Calu3 (cell line): ENCODE results near the gene SOS1. TPM values are rescaled to one million over a fixed set of nuclear protein-coding genes. Genes with fewer than 3 reads are reported as not detected.
A peak's percentile ranks its signal among the peaks of the same experiment; 100 is the strongest.

ENCODE experiments used
- BruUV-seq: library from RNA; stranded (reverse); fragments of 400-500 nt; replicated peaks from 2 replicates; lab custom pipeline; 2021; lab: Mats Ljungman, UMichigan
- CTCF ChIA-PET: fragments of 300-600 bp; sonication (Branson Sonifier 250); formaldehyde crosslinking; loops from one replicate; lab custom pipeline; 2022; ENCODE audit warnings: antibody characterized with exemption; lab: Charles Lee
- DNase-seq: peaks from one replicate; pipeline ENCODE4 v3.0.0; 2022
- H3K27ac Mint-ChIP-seq: one replicate; pipeline ENCODE4 v1.8.0; 2022; ENCODE audit warnings: mixed read lengths; ENCODE audit not compliant: unreplicated experiment
- H3K27me3 Mint-ChIP-seq: one replicate; pipeline ENCODE4 v1.8.0; 2022; ENCODE audit warnings: mixed read lengths; ENCODE audit not compliant: unreplicated experiment
- H3K36me3 Mint-ChIP-seq: one replicate; pipeline ENCODE4 v1.8.0; 2022; ENCODE audit warnings: mild to moderate bottlenecking, moderate library complexity, mixed read lengths; ENCODE audit not compliant: insufficient read depth, unreplicated experiment
- H3K4me1 Mint-ChIP-seq: one replicate; pipeline ENCODE4 v1.8.0; 2022; ENCODE audit warnings: mild to moderate bottlenecking, low read depth, mixed read lengths; ENCODE audit not compliant: unreplicated experiment
- H3K4me3 Mint-ChIP-seq: one replicate; pipeline ENCODE4 v1.8.0; 2022; ENCODE audit warnings: mild to moderate bottlenecking, low read depth, moderate library complexity, mixed read lengths; ENCODE audit not compliant: unreplicated experiment
- H3K9me3 Mint-ChIP-seq: one replicate; pipeline ENCODE4 v1.8.0; 2022; ENCODE audit warnings: low read depth, mixed read lengths; ENCODE audit not compliant: unreplicated experiment
- intact Hi-C: fragments of 100-400 bp; cut with micrococcal nuclease; formaldehyde crosslinking; loops from one replicate; pipeline ENCODE4 v1.10.0; 2022; ENCODE audit not compliant: unreplicated experiment
- total RNA-seq: library from RNA; stranded (reverse); gene quantifications from 2 replicates; pipeline ENCODE4 v1.2.3, GENCODE V29; 2022
- TF ChIP-seq, protein P1 (sequence below): fragments of 200-600 bp; IDR thresholded peaks from one replicate; pipeline ENCODE4 v1.8.0; 2022; ENCODE audit warnings: antibody characterized with exemption; ENCODE audit not compliant: unreplicated experiment

The SOS1 gene
- total RNA-seq, 1 experiment from 2014 or later = 40.0 TPM

DNA sequence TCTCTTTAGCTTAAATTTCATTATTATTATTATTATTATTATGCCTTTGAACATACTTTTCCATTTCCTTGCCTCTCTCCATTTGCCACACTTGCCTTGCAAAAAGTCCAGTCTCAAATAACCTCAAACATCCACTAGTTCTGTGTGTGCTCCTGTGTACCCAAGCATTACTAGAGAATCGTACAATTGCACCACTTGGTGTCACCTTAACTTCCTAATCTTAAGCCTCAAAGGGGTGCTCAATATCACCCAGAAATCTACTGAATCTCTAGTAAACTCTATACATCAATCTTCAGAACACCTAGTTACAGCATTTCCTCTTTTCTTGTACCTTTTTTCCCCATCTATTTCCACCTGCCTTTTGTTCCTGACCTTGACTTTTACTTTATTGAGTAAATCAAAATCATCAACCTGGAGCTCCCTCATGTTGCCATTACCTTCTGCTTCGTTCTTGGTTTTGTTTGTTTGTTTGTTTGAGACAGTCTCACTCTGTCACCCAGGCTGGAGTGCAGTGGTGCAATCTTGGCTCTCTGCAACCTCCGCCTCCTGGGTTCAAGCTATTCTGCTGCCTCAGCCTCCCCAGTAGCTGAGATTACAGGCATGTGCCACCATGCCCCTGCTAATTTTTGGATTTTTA, 12.5 kb upstream of the SOS1 start:
- Mint-ChIP-seq H3K27ac (no peak overlapping the region), H3K36me3 (no peaks in the 10 kb centered on the region), H3K4me1 (no peaks in the 10 kb centered on the region), H3K27me3 (no peaks in the 10 kb centered on the region), H3K4me3 (no peak overlapping the region), H3K9me3 (no peaks in the 10 kb centered on the region)
- intact Hi-C loops = no loop called here
- TF ChIP-seq, protein P1, sequence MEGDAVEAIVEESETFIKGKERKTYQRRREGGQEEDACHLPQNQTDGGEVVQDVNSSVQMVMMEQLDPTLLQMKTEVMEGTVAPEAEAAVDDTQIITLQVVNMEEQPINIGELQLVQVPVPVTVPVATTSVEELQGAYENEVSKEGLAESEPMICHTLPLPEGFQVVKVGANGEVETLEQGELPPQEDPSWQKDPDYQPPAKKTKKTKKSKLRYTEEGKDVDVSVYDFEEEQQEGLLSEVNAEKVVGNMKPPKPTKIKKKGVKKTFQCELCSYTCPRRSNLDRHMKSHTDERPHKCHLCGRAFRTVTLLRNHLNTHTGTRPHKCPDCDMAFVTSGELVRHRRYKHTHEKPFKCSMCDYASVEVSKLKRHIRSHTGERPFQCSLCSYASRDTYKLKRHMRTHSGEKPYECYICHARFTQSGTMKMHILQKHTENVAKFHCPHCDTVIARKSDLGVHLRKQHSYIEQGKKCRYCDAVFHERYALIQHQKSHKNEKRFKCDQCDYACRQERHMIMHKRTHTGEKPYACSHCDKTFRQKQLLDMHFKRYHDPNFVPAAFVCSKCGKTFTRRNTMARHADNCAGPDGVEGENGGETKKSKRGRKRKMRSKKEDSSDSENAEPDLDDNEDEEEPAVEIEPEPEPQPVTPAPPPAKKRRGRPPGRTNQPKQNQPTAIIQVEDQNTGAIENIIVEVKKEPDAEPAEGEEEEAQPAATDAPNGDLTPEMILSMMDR = no peak
- BruUV-seq = no TSS peak
- CTCF ChIA-PET = interaction anchor here (0.5 to 1.2 kb wide), 2 partner anchors 9 to 228 kb away, joined by 3 to 5 read pairs; no protein-coding TSS in a partner anchor
- no peak for DNase-seq

DNA sequence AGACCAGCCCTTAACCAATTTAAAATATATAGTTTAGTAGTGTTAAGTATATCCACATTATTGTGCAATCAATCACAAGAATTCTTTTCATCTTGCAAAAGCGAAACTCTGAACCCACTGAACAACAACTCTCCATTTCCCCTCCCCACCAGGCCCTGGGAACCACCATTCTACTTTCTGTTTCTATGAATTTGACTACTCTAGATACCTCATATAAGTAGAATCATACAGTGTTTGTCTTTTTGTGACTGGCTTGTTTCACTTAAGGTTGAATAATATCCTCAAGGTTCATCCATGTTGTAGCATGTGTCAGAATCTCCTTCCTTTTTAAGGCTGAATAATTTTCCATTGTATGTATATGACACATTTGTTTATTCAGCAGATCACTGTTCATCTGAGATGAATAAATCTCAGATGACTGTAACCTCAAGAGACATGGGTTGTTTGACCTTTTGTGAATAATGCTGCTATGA, 8.1 kb upstream of the SOS1 start:
- intact Hi-C loops = no loop called here
- BruUV-seq = no TSS peak
- CTCF ChIA-PET = no interaction called here

DNA sequence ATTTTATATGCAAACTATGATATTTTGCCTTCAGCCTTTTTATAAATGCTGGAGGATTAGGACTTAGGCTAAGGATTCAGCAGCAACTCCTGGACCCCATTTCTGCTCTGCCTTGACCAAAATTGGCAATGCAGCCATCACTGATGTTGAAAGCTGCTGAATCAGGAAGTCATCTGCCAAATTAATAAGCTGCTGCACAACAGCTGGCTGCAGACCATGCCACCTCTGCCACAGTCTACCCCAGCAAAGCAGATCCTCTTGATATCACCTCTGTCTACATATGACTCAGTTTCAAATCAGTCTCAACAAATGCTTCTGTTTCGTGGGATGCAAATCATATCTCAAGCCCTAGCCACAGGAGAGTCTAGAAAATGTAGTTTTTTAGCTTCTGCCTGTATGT, 7.1 kb upstream of the SOS1 start:
- Mint-ChIP-seq H3K27ac (no peak overlapping the region), H3K36me3 (peaks cover 17% of the 10 kb centered on the region), H3K9me3 (no peaks in the 10 kb centered on the region), H3K4me1 (peaks cover 13% of the 10 kb centered on the region), H3K27me3 (no peaks in the 10 kb centered on the region), H3K4me3 (no peak overlapping the region)
- DNase-seq = no peak
- intact Hi-C loops = no loop called here
- CTCF ChIA-PET = interaction anchor here (1.0 kb wide), 1 partner anchor 100 kb away, joined by 3 read pairs; no protein-coding TSS in a partner anchor
- TF ChIP-seq, protein P1 = no peak
- no TSS peak for BruUV-seq

More for the DNA sequence above, 8.1 kb upstream of the SOS1 start:
- Mint-ChIP-seq H3K4me1 (peaks cover 8% of the 10 kb centered on the region), H3K27ac (no peak overlapping the region), H3K4me3 (no peak overlapping the region), H3K9me3 (no peaks in the 10 kb centered on the region), H3K36me3 (peaks cover 12% of the 10 kb centered on the region), H3K27me3 (no peaks in the 10 kb centered on the region)
- DNase-seq = no peak
- TF ChIP-seq, protein P1 = no peak

DNA sequence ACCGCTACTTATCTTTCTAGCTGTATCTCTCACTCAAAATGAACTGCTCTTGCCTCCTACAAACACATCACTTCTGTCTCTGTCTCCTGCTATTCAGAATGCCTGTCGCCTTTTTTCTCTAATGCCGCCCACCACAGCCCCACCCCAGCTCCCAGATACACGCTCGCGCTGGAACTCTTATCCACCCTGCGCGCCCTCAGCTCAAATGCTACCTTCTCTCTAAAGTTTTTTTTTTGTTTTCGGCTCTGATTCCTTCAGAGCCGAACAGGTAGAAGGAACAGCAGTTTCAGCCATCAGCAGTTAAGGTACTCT, 3.9 kb upstream of the SOS1 start:
- no TSS peak for BruUV-seq

More for the DNA sequence above, 3.9 kb upstream of the SOS1 start:
- Mint-ChIP-seq H3K27me3 (no peaks in the 10 kb centered on the region), H3K4me1 (peaks cover 17% of the 10 kb centered on the region), H3K9me3 (no peaks in the 10 kb centered on the region), H3K27ac (peak overlapping the region; percentile 85), H3K36me3 (peaks cover 33% of the 10 kb centered on the region), H3K4me3 (peak overlapping the region; percentile 84)
- DNase-seq = no peak
- TF ChIP-seq, protein P1 = no peak
- CTCF ChIA-PET = interaction anchor here (0.9 to 1.7 kb wide), 4 partner anchors 9 to 350 kb away, joined by 3 to 6 read pairs (median 4); no protein-coding TSS in a partner anchor
- intact Hi-C loops = no loop called here
